ENCODE data around the gene AHDC1. TPM values are rescaled to one million over a fixed set of nuclear protein-coding genes. Genes with fewer than 3 reads are reported as not detected.
"Not testable (repeated sequence)": the region's sequence is repeated elsewhere in the genome, so short reads cannot be mapped to it uniquely, and the experiment has no call there.

Gene AHDC1
- total RNA-seq, 1 donor from 2014 or later, result 124 TPM

DNA sequence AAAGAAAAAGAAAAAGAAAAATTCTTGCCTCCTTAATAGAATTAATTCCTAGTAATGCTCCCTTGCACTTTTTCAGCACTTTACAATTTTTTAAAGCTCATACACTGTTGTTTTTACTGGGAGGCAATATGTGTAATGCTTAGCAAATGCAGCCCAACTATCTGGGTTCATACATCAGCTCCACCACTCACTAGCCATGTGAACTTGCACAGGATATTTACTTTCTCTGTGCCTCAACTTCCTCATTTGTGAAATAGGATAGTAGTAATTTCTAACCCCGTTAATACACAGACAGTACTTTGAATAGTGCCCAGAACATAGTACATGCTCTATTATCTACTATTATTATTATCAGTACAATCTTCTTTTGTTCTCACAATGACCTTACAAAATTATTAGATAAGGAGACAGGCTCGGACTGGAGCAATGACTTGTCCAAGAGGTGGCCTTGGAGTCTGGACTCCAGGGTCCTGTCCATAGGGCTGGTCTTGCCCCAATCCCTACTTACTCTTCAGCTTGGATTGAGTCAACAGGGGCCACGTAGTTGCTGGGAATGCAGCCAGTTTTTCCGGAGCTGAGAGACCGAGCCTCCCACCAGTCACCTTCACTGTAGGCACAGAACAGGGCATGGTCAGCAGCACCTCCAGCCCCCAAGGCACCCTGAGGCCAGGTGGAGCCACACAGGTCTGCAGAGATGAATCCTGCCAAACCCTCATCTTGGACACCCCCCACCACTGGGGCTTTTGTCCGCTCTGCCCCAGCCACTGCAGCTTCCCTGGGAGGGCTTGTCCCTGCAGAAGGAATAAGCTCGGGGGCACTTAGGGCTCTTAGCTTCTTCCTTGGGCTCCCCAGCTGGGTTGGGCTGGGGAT, 17.3 kb upstream of the AHDC1 start:
- Mint-ChIP-seq H3K4me1 (ENCODE audit: unreplicated experiment) (peaks cover under 1% of the 10 kb centered on the region), H3K27me3 (ENCODE audit: unreplicated experiment) (no peaks in the 10 kb centered on the region), H3K9me3 (ENCODE audit: unreplicated experiment) (no peaks in the 10 kb centered on the region), H3K4me3 (ENCODE audit: unreplicated experiment) (no peak overlapping the region), H3K36me3 (ENCODE audit: unreplicated experiment) (no peaks in the 10 kb centered on the region), H3K27ac (ENCODE audit: unreplicated experiment) (no peak overlapping the region)
- no peak for TF ChIP-seq CTCF (IDR thresholded peaks at IDR 0.05)
- DNase-seq (ENCODE audit: extremely low spot score, unreplicated experiment), result no peak

GRCh38 chr1:27619782-27620438, 16.0 kb upstream of the AHDC1 start:
- H3K9me3 Mint-ChIP-seq (ENCODE audit: unreplicated experiment); H3K4me3 Mint-ChIP-seq (ENCODE audit: unreplicated experiment); H3K27me3 Mint-ChIP-seq (ENCODE audit: unreplicated experiment); H3K36me3 Mint-ChIP-seq (ENCODE audit: unreplicated experiment); H3K4me1 Mint-ChIP-seq (ENCODE audit: unreplicated experiment); H3K27ac Mint-ChIP-seq (ENCODE audit: unreplicated experiment); DNase-seq (ENCODE audit: extremely low spot score, unreplicated experiment): not testable (repeated sequence)

DNA sequence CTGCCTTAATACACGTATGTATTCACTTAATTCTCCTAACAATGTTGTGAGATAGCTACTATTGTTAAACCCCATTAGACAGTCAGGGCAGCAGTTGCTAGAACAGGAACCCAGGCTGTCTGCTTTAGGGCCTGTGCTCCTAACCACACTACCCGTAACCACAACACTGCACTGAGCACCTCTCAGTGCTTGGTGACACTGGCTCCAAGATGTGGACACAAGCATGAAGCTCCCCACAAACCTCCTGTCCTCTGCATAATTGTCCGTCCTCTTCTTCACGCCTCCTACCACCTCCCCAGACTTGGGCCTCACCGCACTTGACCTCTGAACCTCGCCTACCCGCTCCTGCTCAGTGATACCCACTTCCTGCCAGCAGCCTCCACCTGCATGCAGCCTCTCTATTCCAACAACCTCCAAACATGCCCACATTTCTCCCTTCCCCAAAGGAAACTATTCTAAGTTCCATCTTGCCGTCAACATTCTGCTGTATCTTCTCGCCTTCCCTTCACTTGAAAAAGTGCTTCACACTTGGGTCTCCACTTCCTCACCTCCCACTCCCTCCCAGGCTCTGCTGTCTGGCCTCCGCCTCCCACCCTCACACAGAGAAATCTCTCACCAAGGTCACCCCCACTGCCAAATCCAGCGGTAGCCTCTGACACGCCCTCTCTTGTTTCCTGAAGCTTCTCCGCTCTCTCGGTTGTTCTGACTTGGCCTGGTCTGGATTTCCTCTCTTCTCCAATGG, 14.6 kb upstream of the AHDC1 start:
- Mint-ChIP-seq H3K4me3 (ENCODE audit: unreplicated experiment) (no peak overlapping the region), H3K9me3 (ENCODE audit: unreplicated experiment) (no peaks in the 10 kb centered on the region), H3K27ac (ENCODE audit: unreplicated experiment) (no peak overlapping the region), H3K4me1 (ENCODE audit: unreplicated experiment) (no peaks in the 10 kb centered on the region), H3K27me3 (ENCODE audit: unreplicated experiment) (no peaks in the 10 kb centered on the region), H3K36me3 (ENCODE audit: unreplicated experiment) (no peaks in the 10 kb centered on the region)
- DNase-seq (ENCODE audit: extremely low spot score, unreplicated experiment), result no peak
- TF ChIP-seq CTCF (IDR thresholded peaks at IDR 0.05), result no peak

GRCh38 chr1:27617420-27617819, 13.5 kb upstream of the AHDC1 start:
- no peak overlapping the region for H3K4me3 Mint-ChIP-seq (ENCODE audit: unreplicated experiment)
- H3K36me3 Mint-ChIP-seq (ENCODE audit: unreplicated experiment), result no peaks in the 10 kb centered on the region
- no peak overlapping the region for H3K27ac Mint-ChIP-seq (ENCODE audit: unreplicated experiment)
- TF ChIP-seq CTCF (IDR thresholded peaks at IDR 0.05), result no peak
- no peaks in the 10 kb centered on the region for H3K9me3 Mint-ChIP-seq (ENCODE audit: unreplicated experiment)
- no peaks in the 10 kb centered on the region for H3K4me1 Mint-ChIP-seq (ENCODE audit: unreplicated experiment)
- H3K27me3 Mint-ChIP-seq (ENCODE audit: unreplicated experiment), result no peaks in the 10 kb centered on the region
- no peak for DNase-seq (ENCODE audit: extremely low spot score, unreplicated experiment)

GRCh38 chr1:27616441-27616840, 12.5 kb upstream of the AHDC1 start:
- Mint-ChIP-seq H3K4me1 (ENCODE audit: unreplicated experiment) (no peaks in the 10 kb centered on the region), H3K27ac (ENCODE audit: unreplicated experiment) (no peak overlapping the region), H3K36me3 (ENCODE audit: unreplicated experiment) (no peaks in the 10 kb centered on the region), H3K4me3 (ENCODE audit: unreplicated experiment) (no peak overlapping the region), H3K27me3 (ENCODE audit: unreplicated experiment) (no peaks in the 10 kb centered on the region), H3K9me3 (ENCODE audit: unreplicated experiment) (no peaks in the 10 kb centered on the region)
- DNase-seq (ENCODE audit: extremely low spot score, unreplicated experiment), result no peak
- TF ChIP-seq CTCF (IDR thresholded peaks at IDR 0.05), result peak; percentile 17
